ENCODE measurements around the gene MRPS27. TPM values are rescaled to one million over a fixed set of nuclear protein-coding genes. Genes with fewer than 3 reads are reported as not detected.

The MRPS27 gene
- 67.4 and 84.4 TPM in 2 replicates for total RNA-seq

GRCh38 chr5:72319976-72320752 lies at the start of gene MRPS27, which contains the start of gene PTCD2:
Gene MRPS27 (minus strand): TSS chr5:72320240. CDS start chr5:72320221, 19 bp downstream.
Gene PTCD2 (plus strand): TSS chr5:72320373. CDS start chr5:72320383, 10 bp downstream.

Other genes with a start within 250 kb of the MRPS27 start
- gene MAP1B, start 212.8 kb downstream of the MRPS27 start, total RNA-seq, result 320 and 501 TPM in 2 replicates
- gene PTCD2, start 133 bp upstream of the MRPS27 start, total RNA-seq, result 10.2 and 12.7 TPM in 2 replicates
- under 0.01 TPM in 2 replicates for gene ZNF366, start 187.2 kb upstream of the MRPS27 start, total RNA-seq

All from regular cardiac myocyte (primary cell).